NCI-H524 (cell line): ENCODE measurements around the gene SLC5A10.
"Not testable (repeated sequence)": the region's sequence is repeated elsewhere in the genome, so short reads cannot be mapped to it uniquely, and the experiment has no call there.

ENCODE experiments used
- DNase-seq, 2 experiments: peaks; one replicate each; lab custom pipeline; 2025; lab: John Stamatoyannopoulos, UW

The SLC5A10 gene

GRCh38 chr17:19019041-19019941 lies 67.3 kb downstream of the SLC5A10 start:
- peak; percentile 68 to 88 for DNase-seq

DNA sequence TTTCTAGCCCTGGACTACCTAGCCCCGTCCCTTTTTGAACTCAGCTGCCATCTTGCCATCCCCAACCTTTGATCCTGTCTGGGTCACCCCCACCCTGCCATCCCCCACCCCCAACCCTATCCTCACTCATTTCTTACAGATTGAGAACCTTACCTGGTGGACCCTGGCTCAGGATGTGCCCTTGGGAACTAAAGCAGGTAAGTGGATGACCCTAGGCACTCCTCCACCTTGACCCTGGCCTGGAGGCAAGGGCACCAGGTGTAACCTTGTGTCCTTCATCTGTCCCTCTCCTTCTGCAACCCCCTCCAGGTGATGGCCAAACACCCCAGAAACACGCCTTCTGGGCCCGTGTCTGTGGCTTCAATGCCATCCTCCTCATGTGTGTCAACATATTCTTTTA lies 68.1 kb downstream of the SLC5A10 start:
- no peak for DNase-seq

GRCh38 chr17:19021011-19021621 lies 69.2 kb downstream of the SLC5A10 start:
- not testable (repeated sequence) for DNase-seq

DNA sequence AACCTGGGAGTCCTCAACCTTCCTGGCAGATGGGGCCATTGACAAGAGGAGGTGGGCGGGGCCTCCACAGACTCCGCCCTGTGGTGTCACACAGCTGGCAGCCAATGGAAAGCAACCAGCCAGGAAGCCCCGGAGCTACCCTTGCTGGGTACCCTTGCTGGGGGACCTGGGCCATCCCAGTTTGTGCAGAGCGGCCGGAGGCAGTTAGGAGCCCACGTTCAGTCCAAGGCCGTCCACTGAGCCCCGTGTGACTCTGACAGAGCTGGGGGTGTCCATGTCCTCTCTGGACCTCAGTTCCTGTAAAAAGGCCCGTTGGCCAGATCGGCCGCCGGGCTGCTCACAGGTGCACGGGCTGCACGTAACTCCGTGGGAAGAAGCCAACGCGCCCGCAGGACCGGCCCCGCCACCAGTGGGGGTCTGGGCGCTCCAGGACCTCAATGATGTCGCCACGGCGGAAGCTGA lies 69.7 kb downstream of the SLC5A10 start:
- no peak for DNase-seq

DNA sequence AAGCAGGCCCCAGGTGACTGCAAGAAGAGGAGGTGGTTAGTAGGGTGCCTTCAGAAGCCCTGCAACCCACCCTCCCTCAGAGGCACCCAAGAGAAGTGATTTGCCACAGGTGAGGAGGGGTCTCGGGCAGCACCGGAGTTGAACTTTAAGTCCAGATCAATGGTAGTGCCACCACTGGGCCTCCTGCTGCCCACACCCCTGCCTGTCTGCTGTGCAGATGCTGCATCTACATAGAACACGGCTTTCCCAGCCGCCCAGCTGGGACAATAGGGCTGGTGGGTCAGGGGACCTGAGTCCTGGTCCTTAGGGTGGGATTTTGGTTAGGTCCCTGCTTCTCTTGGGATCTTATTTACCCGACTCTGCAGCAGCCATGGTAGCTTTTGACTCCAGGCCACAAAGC lies 70.2 kb downstream of the SLC5A10 start:
- no peak for DNase-seq

DNA sequence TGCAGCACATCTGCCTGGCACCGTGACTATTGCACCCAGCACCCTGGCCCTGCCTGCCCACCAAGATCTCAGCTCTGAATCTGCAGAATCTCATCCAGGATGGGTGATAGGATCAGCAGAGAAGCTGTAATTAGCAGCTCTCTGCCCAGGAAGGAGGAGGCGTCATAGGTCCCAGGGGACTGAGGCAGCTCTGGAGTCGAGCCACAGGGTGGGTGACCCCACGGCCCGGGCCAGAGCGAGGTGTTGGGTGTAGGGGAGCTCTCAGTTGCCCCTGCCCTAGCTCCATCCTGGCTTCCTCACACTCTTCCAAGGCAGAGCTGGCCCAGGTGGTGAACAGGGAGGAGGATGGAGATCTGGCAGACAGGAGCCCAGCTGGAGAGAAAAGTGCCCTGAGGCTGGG lies 70.8 kb downstream of the SLC5A10 start:
- no peak for DNase-seq

- DNase-seq, result no peak
Observed at GRCh38 chr17:19023209-19023999, 71.4 kb downstream of the SLC5A10 start.

- DNase-seq, result no peak
Observed at GRCh38 chr17:19024101-19025078, 72.4 kb downstream of the SLC5A10 start.

DNA sequence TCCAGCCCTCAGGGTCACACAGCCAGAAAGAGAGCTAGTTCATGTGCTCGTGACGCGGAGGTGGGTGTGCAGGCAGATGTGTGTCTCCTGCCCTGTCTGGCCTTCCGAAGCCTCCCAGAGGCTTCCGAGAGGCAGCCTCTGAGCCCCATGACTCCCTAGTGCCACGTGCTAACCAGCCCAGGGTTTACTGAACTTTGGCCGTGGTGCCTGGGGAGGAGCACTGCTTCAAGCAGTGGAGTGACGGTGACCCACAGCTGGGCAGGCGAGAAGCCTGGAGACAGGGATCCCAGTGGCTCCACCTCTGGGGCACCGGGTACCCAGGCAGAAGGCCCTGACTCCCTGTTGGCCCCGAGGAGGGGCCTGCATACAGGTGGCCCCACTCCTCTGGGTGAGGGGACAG lies 76.7 kb downstream of the SLC5A10 start:
- not testable (repeated sequence) for DNase-seq

- not testable (repeated sequence) for DNase-seq
Observed at GRCh38 chr17:19029740-19030139, 77.8 kb downstream of the SLC5A10 start.

GRCh38 chr17:19030771-19031449 lies 78.9 kb downstream of the SLC5A10 start:
- not testable (repeated sequence) for DNase-seq

- DNase-seq, result not testable (repeated sequence)
Observed at GRCh38 chr17:19031729-19032128, 79.8 kb downstream of the SLC5A10 start.

- DNase-seq, result not testable (repeated sequence)
Observed at GRCh38 chr17:19032377-19032988, 80.5 kb downstream of the SLC5A10 start.

- DNase-seq, result not testable (repeated sequence)
Observed at GRCh38 chr17:19036186-19036585, 84.2 kb downstream of the SLC5A10 start.

DNA sequence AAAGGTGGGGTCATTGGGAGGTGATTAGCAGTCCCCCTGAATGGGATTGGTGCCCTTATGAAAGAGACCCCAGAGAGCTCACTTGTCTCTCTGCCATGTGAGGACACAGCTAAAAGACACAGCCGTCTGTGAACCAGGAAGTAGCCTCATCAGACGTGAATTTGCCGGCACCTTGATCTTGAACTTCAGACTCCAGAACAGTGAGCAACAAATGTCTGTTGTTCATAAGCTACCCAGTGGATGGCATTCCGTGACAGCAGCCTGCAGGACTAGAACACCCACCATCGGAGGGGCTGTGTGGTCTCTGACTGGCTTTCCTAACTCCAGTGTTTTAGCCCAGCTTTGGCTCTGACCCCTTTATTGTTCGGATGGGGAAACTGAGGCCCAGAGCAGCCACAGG lies 85.6 kb downstream of the SLC5A10 start:
- not testable (repeated sequence) for DNase-seq

DNA sequence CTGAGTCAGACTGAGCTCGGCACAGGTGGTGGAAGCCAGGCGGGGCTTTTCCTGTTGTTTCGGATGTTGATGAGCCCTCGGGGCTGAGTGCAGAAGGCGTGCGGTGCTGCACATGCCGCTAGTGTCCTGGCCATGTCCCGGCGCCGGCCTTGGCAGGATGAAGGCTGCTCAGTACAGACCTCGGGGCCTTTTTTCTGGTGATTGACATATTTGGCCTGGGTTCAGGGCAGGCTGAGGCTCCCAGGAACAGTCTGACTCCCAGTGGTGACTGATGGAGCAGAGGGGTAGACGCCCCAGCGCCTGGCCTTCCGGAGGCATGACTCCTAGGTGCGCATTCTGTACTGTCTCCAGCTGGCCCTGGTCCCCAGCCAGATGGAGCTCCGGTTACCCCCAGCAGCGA lies 86.0 kb downstream of the SLC5A10 start:
- DNase-seq, result not testable (repeated sequence)

DNA sequence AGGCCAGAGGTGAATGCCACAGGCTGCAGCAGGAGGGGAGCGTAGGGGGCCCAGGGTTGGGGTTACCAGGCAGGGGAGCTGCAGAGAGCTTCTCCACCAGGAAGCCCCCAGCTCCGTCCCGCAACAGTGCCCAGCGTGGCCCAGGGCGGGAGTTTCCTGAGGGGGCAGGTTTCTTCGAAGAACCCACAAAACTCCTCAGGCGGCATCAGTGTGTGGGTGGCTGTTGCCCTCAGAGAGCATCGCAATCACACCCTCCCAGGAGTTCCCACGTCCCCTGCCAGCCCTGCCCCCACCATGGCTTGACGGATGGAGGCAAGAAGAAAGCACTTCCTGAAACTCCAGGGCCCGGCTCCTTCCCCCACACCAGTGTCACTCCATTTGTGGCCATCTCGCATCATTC lies 86.8 kb downstream of the SLC5A10 start:
- DNase-seq, result not testable (repeated sequence)

DNA sequence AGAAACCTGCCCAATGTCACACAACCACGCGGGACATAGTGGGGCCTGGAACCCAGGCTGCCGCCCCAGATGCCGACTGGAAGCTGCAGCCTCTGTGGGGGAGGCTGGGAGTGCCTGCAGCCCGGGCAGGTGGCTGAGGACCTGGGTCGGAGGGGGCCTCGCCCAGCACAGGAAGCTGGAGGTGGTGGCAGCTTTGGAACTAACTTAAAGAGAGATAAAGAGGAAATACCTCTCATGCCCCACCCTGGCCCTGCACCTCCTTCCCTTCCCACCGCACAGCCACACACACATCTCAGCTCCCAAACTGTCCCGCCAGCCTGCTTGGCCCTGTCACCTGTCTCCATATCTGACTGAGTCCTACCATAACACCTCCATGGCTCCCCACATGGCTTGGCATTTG lies 88.4 kb downstream of the SLC5A10 start:
- DNase-seq, result not testable (repeated sequence)

- not testable (repeated sequence) for DNase-seq
Observed at GRCh38 chr17:19041871-19042270, 89.9 kb downstream of the SLC5A10 start.

- DNase-seq, result not testable (repeated sequence)
Observed at GRCh38 chr17:19042369-19042768, 90.4 kb downstream of the SLC5A10 start.
